Stimulated activated CD4-positive, alpha-beta T cell treated with anti-CD3 and anti-CD28 coated beads, Interleukin-15, amount 100 ng/mL, for 1 hour (primary cell): ENCODE results near the gene CBX2.

ENCODE experiments used
- DNase-seq, 2 donors: peaks; one replicate each; pipeline ENCODE4 v3.0.0-alpha.2; 2020; ENCODE audit warnings: low read depth in 1 of 2, low spot score in 1 of 2

Gene CBX2

DNA sequence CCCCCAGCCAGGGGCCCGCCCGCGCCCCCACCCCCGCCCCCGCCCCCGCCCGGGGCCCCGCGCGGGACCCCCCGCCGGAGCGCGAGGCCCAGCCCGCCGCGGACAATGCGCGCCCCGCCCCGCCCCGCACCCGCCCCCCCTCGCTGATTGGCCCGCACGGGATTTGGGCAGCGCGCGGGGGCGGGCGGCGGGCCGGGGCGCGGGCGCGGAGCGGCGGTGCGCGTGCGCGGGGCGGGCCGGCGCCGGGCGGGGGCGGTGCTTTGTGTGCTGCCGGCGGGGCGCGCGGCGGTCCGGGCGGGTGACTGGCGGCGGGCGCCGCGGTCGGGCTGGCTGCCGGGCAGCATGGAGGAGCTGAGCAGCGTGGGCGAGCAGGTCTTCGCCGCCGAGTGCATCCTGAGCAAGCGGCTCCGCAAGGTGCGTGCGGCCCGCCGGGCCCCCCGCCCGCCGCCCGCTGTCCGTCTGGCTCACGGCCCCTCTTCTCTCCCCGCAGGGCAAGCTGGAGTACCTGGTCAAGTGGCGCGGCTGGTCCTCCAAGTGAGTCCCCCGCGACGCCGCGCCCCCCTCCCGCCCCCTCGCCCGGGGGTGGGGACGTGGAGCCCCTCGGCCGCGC lies at the start of gene CBX2:
Gene CBX2, plus strand, starts transcription at position 255 of the 610 bp plus-strand sequence. Its CDS starts 88 bp downstream, at position 343.
- peak; percentile 59 to 82 for DNase-seq

DNA sequence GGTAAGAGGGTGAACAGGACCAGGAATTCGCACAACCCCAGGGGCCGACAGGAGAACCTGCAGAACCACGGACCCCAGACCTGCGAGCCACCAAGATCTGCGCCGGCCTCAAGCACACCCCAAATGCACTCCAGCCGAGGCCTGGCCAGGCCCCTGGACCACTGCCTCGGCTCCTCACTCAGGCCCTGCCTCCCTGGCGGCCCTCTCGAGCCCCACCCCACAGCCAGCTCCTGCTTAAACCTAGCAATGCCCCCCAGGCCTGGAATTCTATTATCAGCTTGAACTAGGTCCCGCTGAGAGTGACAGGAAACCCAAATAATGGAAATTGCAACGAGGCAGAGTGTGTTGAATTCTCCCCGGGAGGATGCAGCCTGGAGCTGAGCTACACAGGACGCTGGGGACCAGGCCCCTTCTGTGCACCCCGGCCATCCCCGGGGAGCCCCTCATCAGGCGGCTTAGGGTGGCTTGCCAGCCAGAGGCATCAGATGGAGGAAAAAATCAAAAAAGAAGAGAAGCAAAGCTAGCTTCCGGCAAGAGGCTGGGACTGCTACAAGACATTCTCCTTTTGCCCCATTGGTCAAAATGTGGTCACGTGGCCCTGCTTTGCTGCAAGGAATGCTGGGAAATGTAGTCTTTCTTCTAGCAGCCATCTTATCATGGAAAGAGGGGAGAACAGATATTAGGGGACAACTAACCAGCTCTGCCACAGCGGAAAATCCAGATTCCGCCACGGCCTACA lies 49.6 kb upstream of the CBX2 start:
- DNase-seq: peak; percentile 58 to 59

DNA sequence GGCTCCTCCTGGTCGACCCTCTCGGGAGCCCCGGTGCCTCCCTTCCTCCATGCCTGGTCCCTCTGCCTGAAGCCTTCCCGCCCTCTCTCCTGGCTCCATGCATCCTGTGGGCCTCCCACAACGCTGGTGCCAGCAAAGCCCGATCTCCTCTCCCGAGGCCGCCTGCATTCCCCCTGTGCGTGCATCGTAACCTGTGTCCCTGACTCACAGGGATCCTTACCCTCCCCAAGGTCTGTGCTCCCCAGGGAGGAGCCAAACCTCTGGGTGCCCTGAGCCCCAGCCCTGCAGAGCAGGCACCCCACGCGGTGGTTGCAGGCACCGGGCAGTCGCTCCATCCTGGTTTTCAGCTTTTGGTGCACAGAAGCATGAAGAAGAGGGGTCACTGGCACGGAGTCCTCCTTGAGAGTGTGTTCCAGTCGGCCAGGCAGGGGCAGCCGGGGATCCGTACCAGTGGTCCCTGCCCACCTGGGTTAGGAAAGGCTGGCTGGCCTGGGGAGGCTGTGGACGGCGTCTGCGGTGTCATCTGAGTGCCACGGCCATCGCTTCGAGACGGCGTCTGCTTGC lies 49.0 kb upstream of the CBX2 start:
- no peak for DNase-seq

DNA sequence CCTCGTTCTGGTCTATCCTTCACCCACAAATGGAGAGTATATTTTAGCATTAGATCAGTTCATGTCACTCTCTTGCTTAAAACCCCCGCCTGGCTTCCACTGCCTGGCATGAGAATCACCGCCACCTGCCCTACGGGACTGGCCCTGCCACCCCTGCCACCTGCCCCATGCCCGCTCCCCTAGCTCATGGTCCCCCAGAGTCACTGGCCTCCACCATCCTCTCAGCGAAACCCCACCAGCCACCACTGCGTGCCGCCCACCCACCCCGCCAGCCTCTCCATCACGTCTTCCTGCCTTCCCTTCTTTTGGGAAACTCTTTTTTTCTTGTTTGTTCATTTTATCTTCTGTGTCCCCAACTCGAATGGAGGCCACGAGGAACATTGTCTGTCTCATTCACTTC lies 48.2 kb upstream of the CBX2 start:
- DNase-seq: no peak

DNA sequence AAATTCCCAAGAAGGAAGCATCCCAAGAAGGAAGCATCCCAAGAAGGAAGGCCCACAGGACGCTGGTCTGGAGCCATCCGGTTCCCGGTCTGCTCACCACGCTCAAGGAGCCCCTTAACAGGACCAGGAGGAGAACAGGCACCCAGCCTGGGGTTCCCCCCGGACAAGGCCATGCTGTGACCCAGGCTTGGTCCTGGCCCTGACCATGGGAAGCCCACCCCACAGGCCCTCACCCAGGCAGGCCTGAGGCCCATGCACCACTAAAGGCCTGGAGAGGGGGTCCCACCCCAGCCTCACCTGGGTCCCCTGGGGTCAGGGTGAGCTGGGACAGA lies 47.5 kb upstream of the CBX2 start:
- no peak for DNase-seq

DNA sequence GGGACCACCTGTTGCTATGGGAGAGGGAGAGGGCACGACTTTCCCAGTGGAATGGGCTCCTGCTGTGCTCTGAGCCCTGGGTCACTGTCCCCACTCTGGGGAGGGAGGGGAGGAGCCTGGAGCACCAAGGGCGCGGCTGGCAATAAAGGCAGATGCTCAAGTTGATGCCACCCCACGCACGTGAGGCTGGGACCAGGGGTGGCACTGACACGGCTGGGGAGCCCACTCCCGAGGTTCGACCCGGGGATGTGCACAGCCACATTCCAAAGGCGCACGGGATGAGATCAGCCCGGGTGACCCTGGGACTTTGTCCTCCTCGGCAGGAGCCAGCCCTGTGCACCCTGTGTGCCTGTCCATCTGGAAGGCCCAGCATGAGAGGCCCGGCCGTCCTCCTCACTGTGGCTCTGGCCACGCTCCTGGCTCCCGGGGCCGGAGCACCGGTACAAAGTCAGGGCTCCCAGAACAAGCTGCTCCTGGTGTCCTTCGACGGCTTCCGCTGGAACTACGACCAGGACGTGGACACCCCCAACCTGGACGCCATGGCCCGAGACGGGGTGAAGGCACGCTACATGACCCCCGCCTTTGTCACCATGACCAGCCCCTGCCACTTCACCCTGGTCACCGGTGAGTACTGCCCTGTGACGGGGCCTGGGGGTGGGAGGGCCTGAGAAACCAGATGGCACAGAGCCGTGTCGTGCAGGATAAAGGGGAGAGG lies 47.0 kb upstream of the CBX2 start, which contains the start of gene ENPP7:
Gene ENPP7, plus strand, starts transcription at position 175 of the 715 bp plus-strand sequence. Its CDS starts 197 bp downstream, at position 372.
- no peak for DNase-seq

DNA sequence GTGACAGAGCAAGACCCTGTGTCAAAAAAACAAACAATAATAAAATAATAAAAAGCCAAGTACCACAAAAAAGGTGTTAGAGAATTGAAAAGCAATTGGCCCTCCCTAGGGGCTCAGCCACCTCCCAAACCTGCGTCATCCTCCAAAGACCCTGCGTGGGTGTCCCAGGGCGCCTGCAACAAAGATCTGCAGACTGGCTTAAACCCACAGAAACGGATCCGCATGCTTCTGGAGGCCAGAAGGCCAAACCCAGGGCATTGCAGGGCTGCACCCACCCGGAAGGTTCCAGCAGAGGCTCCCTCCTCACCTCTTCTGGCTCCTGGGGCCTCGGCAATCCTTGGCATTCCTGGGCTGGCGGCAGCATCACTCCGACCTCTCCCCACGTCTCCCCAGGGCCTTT lies 45.7 kb upstream of the CBX2 start:
- no peak for DNase-seq

DNA sequence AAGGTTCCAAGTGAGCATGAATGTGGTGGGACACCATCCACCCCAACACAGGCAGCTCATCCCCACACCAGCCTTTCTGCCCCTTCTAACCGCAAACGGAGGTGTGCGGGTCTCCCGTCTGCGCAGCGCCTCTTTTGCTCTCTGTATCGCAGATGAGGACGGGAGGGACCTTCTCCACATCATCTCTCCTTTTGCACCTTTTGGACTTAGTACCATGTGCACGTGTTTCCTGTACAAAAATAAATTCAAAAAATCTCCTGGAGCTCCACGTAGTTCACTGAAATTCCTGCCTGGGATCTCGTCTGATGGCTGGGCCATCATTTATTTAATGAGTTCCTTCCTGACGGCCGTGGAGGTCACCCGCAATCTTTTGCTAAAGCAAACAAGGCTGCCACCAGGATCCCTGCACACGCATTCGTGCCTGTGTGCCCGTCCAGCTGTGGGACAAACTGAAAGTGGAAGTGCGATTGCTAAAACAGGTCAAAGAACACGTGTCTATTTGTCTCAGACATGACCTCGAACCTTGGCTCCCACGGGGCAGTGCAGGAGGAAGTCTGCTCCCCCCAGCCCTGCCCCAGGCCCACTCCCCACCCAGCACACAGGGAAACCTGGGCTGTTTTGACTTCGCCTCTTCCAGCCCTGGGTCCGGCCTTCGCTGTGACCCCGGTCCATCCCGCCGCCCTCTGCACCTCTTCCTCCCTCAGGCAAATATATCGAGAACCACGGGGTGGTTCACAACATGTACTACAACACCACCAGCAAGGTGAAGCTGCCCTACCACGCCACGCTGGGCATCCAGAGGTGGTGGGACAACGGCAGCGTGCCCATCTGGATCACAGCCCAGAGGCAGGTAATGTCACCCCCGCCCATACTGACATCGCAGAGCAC lies 44.9 kb upstream of the CBX2 start:
- DNase-seq: no peak

DNA sequence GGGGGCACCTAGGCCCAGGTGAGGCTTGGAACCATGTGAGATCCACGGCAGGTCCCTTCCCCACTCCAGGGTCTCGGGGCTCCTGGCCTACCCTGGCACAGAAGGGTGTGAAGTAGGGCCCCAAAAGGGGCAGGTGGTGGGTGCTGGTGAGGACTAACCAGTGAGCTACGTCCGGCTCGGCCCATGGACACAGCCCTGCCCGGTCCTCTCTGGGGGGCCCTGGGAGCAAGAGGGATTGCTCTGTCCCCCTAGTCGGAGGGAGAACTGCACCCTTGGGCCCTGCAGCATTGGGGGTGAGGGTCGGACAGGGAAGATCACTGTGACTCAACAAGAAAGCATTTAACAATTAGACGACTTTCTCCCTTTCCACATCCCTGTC lies 44.3 kb upstream of the CBX2 start:
- no peak for DNase-seq

DNA sequence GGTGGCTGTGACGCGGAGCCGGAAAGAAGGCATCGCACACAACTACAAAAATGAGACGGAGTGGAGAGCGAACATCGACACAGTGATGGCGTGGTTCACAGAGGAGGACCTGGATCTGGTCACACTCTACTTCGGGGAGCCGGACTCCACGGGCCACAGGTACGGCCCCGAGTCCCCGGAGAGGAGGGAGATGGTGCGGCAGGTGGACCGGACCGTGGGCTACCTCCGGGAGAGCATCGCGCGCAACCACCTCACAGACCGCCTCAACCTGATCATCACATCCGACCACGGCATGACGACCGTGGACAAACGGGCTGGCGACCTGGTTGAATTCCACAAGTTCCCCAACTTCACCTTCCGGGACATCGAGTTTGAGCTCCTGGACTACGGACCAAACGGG lies 42.9 kb upstream of the CBX2 start:
- no peak for DNase-seq

DNA sequence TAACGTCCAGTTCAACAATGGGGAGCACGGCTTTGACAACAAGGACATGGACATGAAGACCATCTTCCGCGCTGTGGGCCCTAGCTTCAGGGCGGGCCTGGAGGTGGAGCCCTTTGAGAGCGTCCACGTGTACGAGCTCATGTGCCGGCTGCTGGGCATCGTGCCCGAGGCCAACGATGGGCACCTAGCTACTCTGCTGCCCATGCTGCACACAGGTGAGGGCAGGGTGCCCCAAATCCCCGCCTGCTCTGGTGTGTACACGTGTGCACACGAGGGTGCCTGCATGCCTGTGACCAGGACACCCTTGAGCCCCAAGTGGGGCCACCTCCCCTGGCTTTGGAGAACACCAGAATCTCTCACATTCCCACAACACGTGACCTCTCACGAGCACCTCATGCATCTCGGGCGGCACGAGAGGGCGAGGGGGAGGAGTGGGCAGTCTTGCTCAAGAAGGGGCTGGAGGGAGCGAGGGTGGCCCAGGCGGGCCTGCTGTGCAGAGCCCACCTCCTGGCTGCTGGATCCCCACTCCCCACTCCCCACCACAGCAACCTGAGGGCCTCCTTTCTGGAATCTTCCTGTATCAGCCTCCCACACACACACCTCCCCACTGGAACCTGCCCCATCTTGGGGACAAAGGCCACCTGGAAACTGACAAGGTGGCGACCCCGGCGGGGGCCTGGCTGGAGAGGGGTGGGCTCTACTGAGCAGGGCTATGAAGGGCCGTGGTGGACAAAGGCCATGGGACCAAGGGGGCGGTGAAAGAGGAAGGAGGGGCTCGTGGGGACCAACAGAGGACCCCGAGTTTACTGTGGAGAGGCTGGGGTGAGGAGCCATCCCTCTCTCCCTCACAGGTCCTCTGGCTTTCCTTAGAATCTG lies 40.7 kb upstream of the CBX2 start:
- DNase-seq: no peak

DNA sequence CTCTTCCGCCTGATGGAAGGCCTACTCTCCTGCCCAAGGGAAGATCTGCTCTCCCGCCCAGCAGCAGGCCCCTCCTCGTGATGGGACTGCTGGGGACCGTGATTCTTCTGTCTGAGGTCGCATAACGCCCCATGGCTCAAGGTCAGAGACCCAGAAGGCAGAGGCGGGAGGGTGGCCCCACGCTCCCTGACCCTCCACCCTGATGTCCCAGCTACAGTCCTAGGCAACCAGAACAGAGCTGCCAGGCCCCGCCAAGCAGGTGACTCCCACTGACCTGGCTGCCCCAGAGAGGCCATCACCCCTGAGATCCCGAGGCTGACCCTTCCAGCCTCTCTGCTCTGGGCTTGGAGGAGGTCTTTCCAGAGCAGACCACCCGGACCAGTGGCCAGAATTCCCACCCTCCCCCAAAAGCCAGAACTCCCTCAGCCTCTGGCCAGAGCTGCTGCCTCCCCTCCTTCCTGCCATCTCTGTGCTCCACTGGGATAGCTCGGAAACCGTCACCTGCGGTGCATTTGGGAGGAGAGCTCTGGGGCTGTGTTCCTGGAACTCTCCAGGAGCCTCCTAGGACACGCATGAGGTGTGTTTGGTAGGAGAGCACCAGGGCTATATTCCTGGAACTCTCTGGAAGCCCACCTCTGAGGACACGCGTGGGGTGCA lies 39.9 kb upstream of the CBX2 start:
- DNase-seq: no peak

DNA sequence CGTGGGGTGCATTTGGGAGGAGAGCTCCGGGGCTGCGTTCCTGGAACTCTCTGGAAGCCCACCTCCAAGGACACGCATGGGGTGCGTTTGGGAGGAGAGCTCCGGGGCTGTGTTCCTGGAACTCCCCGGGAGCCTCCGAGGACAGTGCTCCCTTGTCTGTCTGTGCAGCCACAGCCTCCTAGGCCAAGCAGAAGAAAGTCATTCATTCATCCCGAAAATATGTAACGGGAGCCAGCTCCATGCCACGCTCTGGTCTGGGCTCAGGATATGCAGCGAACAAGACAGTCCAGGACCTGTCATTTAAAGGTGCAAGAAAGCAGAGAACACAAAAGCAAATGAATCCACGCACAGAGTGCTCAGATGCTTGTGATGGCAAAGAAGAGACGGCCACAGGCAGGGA lies 39.3 kb upstream of the CBX2 start:
- no peak for DNase-seq

DNA sequence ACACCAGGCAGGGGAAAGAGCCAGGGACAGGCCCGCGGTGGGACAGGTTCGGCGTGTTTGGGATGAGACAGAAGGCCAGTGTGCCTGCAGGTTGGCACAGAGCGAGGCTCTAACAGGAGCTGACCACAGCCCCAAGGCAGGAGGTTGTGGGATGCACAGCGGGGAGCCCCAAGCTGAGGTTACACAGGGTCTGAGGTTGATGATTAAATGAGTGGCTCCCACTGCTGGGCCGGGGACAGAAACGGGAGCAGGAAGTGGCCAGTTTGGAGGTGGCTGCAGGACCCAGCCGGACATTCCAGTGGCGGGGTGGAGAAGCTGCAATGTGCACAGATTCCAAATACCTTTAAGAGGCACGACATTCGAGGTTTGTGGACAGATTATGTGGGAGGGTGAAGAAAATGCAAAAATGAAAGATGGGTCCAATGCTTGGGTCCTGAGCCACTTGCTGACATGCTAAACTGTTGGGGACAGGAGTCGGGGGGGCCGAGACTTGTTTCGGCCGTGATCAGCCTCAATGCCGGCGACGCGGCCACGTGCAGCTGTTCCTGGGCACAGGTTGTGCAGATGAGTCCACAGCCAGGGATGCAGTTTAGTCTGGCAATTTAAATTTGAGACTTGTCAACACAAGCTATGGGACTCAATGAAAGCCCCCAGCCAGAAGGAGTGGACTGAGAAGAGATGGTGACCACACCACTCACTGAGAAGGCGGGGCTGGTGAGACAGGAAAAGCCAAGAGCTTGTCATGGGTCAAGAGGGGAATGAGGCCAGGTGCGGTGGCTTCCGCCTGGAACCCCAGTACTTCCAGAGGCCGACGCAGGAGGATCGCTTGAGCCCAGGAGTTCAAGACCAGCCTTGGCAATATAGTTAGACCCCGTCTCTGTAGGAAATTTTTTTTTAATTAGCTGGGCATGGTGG lies 38.5 kb upstream of the CBX2 start:
- no peak for DNase-seq

DNA sequence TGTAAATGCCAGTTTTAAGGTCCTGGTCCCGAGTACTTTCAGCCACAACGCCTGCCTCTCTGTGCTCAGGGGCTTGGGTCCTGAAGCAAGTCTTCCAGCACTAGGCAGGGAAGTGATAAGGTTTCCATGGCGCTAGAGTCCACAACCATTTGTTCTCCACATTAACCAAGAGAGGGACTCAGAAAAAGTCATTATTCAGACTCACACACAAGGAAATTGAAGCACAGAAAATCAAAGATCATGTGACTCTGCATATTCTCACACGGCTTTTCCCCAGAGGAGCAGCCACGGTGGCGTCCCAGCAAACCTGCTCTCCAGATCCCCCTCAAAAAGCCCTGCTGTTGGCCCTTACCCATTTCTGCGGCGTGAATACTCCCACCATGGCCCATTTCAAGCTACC lies 37.5 kb upstream of the CBX2 start:
- no peak for DNase-seq

DNA sequence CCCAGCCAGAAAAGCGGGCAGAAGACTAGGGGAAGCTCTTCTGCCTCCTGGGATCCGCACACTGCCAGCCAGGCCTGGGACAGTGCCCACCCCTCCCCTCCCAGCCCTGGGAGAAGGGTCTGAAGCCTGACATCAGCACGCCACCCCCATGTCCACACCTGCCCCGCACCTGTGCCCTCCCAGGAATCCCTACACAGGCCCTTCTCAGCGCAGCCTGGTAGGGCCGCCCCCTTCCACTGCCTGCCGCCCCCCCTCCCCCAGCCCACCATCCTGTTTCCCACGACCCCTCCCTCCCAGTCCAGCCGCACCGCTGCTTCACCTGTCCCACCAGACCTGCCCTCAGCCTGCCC lies 36.6 kb upstream of the CBX2 start:
- no peak for DNase-seq

DNA sequence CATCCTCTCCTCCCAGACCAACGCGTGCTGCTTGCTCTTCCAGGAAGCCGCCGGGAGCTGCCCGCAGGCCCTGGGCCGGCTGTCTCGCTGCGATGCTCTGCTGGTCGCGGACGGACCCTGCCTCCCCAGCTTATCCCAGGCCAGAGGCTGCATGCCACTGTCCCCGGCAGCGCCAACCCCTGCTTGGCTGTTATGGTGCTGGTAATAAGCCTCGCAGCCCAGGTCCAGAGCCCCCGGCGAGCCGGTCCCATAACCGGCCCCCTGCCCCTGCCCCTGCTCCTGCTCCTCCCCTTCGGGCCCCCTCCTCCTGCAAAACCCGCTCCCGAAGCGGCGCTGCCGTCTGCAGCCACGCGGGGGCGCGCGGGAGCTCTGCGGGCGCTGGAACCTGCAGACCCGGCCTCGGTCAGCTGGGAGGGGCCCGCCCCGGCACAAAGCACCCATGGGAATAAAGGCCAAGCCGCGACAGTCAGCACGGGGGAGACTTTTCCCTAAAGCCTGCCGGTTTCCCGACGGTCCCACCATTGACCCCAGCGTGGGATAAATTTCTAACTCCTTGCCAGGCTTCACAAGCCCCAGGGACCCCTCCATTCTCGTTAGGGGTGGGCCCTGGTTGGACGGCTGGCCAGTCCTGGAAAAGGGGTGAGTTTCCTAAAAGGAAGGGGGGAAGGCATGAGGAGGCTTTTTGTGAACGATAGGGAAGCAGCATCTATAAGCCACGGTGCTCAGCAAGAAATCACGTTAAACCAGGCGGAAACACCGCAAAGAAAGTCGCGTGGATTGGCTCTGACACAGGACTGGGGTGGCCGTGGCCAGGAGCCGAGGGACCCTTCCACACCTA lies 36.0 kb upstream of the CBX2 start:
- DNase-seq: peak; percentile 58 to 70

DNA sequence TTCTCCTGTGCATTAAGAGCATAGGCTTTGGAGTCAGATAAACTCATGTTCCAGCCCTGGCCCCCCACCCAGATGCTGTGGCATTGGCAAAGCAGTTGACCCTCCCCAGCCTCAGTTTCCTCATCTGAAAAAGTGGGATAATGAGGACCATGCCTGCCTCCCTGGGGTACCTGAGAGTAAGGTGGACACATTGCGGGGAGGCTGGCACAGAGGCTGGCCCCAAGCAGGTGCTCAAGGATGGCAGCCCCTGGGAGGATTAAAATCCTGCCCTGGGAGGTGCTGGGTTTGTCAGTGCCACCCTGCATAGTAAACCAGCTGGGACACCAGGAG lies 35.4 kb upstream of the CBX2 start:
- no peak for DNase-seq
